HepG2 (cell line): ENCODE data around the gene SERAC1. TPM values are rescaled to one million over a fixed set of nuclear protein-coding genes. Genes with fewer than 3 reads are reported as not detected.

Experiments used
- ATAD3A ChIP-seq: sonication (generic); formaldehyde crosslinking; IDR thresholded peaks from 2 replicates; pipeline ENCODE4 v1.4.0; 2020; ENCODE audit warnings: missing genetic modification reagents
- CHCHD3 ChIP-seq: sonication (generic); formaldehyde crosslinking; IDR thresholded peaks from 2 replicates; pipeline ENCODE4 v1.8.0; 2022; ENCODE audit warnings: mild to moderate bottlenecking, missing genetic modification reagents, moderate library complexity
- EP300 ChIP-seq, 3 experiments: sonication (generic) in 1 of 3; formaldehyde crosslinking in 1 of 3; IDR thresholded peaks; 2 replicates each; pipeline versions ENCODE4 v1.5.1 to v1.6.1; 2011 to 2020; ENCODE audit warnings: low read depth in 2 of 3, low read length in 2 of 3, borderline replicate concordance in 1 of 3, improper control_type of control experiment in 1 of 3, mild to moderate bottlenecking in 1 of 3, missing genetic modification reagents in 1 of 3, moderate library complexity in 1 of 3
- FOXA3 ChIP-seq: IDR thresholded peaks from 2 replicates; pipeline ENCODE4 v1.6.1; 2016; ENCODE audit warnings: missing genetic modification reagents, missing compliant biosample characterization
- HNRNPL ChIP-seq: fragments of 200-400 bp; formaldehyde crosslinking; IDR thresholded peaks from 2 replicates; pipeline ENCODE4 v1.6.1; 2017; ENCODE audit warnings: mild to moderate bottlenecking, low read depth, low read length
- KMT2B ChIP-seq: IDR thresholded peaks from 2 replicates; pipeline ENCODE4 v1.6.1; 2016; ENCODE audit warnings: missing genetic modification reagents, missing compliant biosample characterization
- MEF2D ChIP-seq: sonication (generic); formaldehyde crosslinking; IDR thresholded peaks from 2 replicates; pipeline ENCODE4 v1.5.1; 2020; ENCODE audit warnings: mild to moderate bottlenecking, missing genetic modification reagents
- RXRA ChIP-seq: sonication (generic); formaldehyde crosslinking; IDR thresholded peaks from 2 replicates; pipeline ENCODE4 v1.5.1; 2020; ENCODE audit warnings: missing genetic modification reagents
- SALL2 ChIP-seq: sonication (generic); formaldehyde crosslinking; IDR thresholded peaks from 2 replicates; pipeline ENCODE4 v1.8.1; 2023; ENCODE audit warnings: mild to moderate bottlenecking, missing genetic modification reagents, inconsistent platforms
- SAP130 ChIP-seq: IDR thresholded peaks from 2 replicates; pipeline ENCODE4 v1.6.1; 2016; ENCODE audit warnings: low read depth
- TEAD2 ChIP-seq: sonication (generic); formaldehyde crosslinking; IDR thresholded peaks from 2 replicates; pipeline ENCODE4 v1.9.0; 2021; ENCODE audit warnings: missing genetic modification reagents
- TEAD3 ChIP-seq: optimal IDR thresholded peaks from 2 replicates; pipeline ENCODE3; 2016; ENCODE audit warnings: borderline replicate concordance
- ZNF232 ChIP-seq: sonication (generic); formaldehyde crosslinking; IDR thresholded peaks from 2 replicates; pipeline ENCODE4 v1.4.0; 2020; ENCODE audit warnings: missing genetic modification reagents, borderline replicate concordance
- ZNF484 ChIP-seq: sonication (generic); formaldehyde crosslinking; IDR thresholded peaks from 2 replicates; pipeline ENCODE4 v1.5.1; 2020; ENCODE audit warnings: mild to moderate bottlenecking, low read depth, missing genetic modification reagents, borderline replicate concordance
- ZNF501 ChIP-seq: sonication (generic); formaldehyde crosslinking; IDR thresholded peaks from 2 replicates; pipeline ENCODE4 v1.5.1; 2020; ENCODE audit warnings: mild to moderate bottlenecking, moderate library complexity, missing genetic modification reagents
- ZNF556 ChIP-seq: sonication (generic); formaldehyde crosslinking; IDR thresholded peaks from 2 replicates; pipeline ENCODE4 v1.4.0; 2020; ENCODE audit warnings: mild to moderate bottlenecking, missing genetic modification reagents, borderline replicate concordance
- ZNF761 ChIP-seq: sonication (generic); formaldehyde crosslinking; conservative IDR thresholded peaks from 2 replicates; pipeline ENCODE4 v1.4.0; 2020; ENCODE audit warnings: mild to moderate bottlenecking, missing genetic modification reagents
- ZNF768 ChIP-seq: sonication (generic); formaldehyde crosslinking; IDR thresholded peaks from 2 replicates; pipeline ENCODE4 v1.4.0; 2020; ENCODE audit warnings: missing genetic modification reagents
- ZNF839 ChIP-seq: sonication (generic); formaldehyde crosslinking; IDR thresholded peaks from 2 replicates; pipeline ENCODE4 v1.4.0; 2020; ENCODE audit warnings: missing genetic modification reagents, mild to moderate bottlenecking, borderline replicate concordance
- polyA plus RNA-seq, 8 experiments: library from polyadenylated mRNA; depleted of rRNA in 3 of 8; stranded (reverse) in 7 of 8; unstranded in 1 of 8; fragments of >200 nt; fragmentation: Illumina TruSeq in 4 of 8; extraction: Trizol in 4 of 8; gene quantifications; 2 replicates each; pipeline versions ENCODE4 v1.2.1 to v1.2.3, GENCODE V29; 2011 to 2016; ENCODE audit warnings: low read depth in 4 of 8, missing spikeins in 1 of 8, mixed read lengths in 1 of 8; ENCODE audit not compliant: insufficient read depth in 1 of 8
- total RNA-seq, 5 experiments: library from RNA; depleted of rRNA; stranded (reverse); fragments of >200 nt; fragmentation: Illumina TruSeq; extraction: Trizol; gene quantifications; 2 replicates each; pipeline ENCODE4 v1.2.3, GENCODE V29; 2016; ENCODE audit warnings: low read depth in 1 of 5
- TF ChIP-seq, protein P1 (sequence below): sonication (generic); formaldehyde crosslinking; IDR thresholded peaks from 2 replicates; pipeline ENCODE4 v1.5.0; 2020; ENCODE audit warnings: mild to moderate bottlenecking, missing genetic modification reagents
- TF ChIP-seq, protein P2 (sequence below): sonication (generic); formaldehyde crosslinking; IDR thresholded peaks from 2 replicates; pipeline ENCODE4 v1.4.0; 2020; ENCODE audit warnings: missing genetic modification reagents
- TF ChIP-seq, protein P3 (sequence below): sonication (generic); formaldehyde crosslinking; IDR thresholded peaks from 2 replicates; pipeline ENCODE4 v1.5.1; 2020; ENCODE audit warnings: missing genetic modification reagents, mild to moderate bottlenecking, borderline replicate concordance

The SERAC1 gene
- total and polyA plus RNA-seq, 2 of the 13 experiments (the other 11 are each of a cell fraction or from before 2014, with no cell fraction given): 4.5 to 8.1 TPM

DNA sequence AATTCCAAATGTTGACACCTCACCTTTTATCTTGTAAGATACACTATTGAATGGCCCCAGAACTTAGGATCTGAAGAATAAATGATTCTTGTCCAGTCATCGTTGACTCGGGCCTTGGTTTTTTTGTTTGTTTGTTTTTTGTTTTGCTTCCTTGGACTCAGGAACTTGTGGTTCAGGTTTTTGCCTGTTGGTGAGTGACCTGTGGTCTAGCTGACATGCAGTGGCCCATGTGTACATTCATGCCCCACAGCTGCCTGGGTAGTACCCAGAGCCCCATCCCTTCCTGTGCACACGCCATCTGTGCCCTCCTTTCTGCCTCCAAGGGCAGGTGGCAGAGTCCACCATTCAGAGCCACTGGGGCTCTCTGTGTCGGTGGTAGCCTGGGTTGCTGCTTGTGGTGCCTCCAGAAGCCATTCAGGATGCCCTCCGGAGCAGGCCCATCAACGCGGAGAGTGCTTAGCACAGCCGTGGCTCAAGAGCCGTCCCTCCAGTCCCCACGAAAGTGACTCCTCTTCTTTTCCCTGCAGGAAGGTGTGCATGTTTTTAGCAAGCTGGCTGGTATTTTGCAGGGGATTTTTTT lies 100.5 kb downstream of the SERAC1 start (continued):
- TF ChIP-seq, protein P1, sequence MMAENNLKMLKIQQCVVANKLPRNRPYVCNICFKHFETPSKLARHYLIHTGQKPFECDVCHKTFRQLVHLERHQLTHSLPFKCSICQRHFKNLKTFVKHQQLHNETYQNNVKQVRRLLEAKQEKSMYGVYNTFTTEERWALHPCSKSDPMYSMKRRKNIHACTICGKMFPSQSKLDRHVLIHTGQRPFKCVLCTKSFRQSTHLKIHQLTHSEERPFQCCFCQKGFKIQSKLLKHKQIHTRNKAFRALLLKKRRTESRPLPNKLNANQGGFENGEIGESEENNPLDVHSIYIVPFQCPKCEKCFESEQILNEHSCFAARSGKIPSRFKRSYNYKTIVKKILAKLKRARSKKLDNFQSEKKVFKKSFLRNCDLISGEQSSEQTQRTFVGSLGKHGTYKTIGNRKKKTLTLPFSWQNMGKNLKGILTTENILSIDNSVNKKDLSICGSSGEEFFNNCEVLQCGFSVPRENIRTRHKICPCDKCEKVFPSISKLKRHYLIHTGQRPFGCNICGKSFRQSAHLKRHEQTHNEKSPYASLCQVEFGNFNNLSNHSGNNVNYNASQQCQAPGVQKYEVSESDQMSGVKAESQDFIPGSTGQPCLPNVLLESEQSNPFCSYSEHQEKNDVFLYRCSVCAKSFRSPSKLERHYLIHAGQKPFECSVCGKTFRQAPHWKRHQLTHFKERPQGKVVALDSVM (CRISPR knock-in tag): no peak
- TF ChIP-seq ATAD3A (CRISPR knock-in tag) (no peak), SALL2 (CRISPR knock-in tag) (no peak), ZNF232 (no peak), HNRNPL (0 out of 2 replicates have a peak, but pooled peaks have one; percentile 20), RXRA (CRISPR knock-in tag) (0 out of 2 replicates have a peak, but pooled peaks have one; percentile 20), TEAD2 (CRISPR knock-in tag) (no peak), ZNF839 (CRISPR knock-in tag) (no peak), FOXA3 (CRISPR knock-in tag) (peak; percentile 25; the same call in 1 of the 2 replicates), KMT2B (CRISPR knock-in tag) (no peak), EP300 (IDR thresholded peaks at IDR 0.05; ENCODE audit: low read depth in 2 of 2, low read length in 2 of 2) (no peak; a peak in 1 of 4 replicates), EP300 (CRISPR knock-in tag; IDR thresholded peaks at IDR 0.05; ENCODE audit: borderline replicate concordance) (no peak), ZNF556 (CRISPR knock-in tag) (no peak), ZNF761 (CRISPR knock-in tag) (no peak), ZNF484 (CRISPR knock-in tag) (no peak), SAP130 (CRISPR knock-in tag) (peak; percentile 17; the same call in 1 of the 2 replicates), TEAD3 (CRISPR knock-in tag) (peak; percentile 15), ZNF501 (peak; percentile 40), ZNF768 (no peak), CHCHD3 (CRISPR knock-in tag) (no peak), MEF2D (CRISPR knock-in tag) (no peak)
- TF ChIP-seq, protein P2, sequence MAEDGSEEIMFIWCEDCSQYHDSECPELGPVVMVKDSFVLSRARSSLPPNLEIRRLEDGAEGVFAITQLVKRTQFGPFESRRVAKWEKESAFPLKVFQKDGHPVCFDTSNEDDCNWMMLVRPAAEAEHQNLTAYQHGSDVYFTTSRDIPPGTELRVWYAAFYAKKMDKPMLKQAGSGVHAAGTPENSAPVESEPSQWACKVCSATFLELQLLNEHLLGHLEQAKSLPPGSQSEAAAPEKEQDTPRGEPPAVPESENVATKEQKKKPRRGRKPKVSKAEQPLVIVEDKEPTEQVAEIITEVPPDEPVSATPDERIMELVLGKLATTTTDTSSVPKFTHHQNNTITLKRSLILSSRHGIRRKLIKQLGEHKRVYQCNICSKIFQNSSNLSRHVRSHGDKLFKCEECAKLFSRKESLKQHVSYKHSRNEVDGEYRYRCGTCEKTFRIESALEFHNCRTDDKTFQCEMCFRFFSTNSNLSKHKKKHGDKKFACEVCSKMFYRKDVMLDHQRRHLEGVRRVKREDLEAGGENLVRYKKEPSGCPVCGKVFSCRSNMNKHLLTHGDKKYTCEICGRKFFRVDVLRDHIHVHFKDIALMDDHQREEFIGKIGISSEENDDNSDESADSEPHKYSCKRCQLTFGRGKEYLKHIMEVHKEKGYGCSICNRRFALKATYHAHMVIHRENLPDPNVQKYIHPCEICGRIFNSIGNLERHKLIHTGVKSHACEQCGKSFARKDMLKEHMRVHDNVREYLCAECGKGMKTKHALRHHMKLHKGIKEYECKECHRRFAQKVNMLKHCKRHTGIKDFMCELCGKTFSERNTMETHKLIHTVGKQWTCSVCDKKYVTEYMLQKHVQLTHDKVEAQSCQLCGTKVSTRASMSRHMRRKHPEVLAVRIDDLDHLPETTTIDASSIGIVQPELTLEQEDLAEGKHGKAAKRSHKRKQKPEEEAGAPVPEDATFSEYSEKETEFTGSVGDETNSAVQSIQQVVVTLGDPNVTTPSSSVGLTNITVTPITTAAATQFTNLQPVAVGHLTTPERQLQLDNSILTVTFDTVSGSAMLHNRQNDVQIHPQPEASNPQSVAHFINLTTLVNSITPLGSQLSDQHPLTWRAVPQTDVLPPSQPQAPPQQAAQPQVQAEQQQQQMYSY (CRISPR knock-in tag): no peak
- TF ChIP-seq, protein P3, sequence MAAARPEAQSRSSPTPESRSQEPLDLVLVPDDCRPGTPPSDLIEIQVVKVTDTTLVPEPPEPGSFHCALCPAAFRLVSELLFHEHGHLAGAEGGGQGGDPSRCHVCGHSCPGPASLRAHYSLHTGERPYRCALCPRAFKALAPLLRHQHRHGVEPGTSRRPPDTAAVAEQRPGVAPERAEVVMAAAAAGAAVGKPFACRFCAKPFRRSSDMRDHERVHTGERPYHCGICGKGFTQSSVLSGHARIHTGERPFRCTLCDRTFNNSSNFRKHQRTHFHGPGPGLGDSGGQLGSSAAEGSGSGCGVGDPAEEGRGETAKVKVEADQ (CRISPR knock-in tag): no peak
